ENCODE measurements around the gene PBLD.

- TF ChIP-seq CTCF (IDR thresholded peaks at IDR 0.05; ENCODE audit: low read depth, low read length, poor library complexity, severe bottlenecking), result no peak
- no peak for TF ChIP-seq EZH2phosphoT487 (IDR thresholded peaks at IDR 0.05; ENCODE audit: borderline replicate concordance, low read length)
Observed at GRCh38 chr10:68371604-68372003, 38.9 kb upstream of the PBLD start.
